Progenitor cell of endocrine pancreas (in vitro differentiated cells): Measurements from ENCODE around the gene DMGDH. TPM values are rescaled to one million over a fixed set of nuclear protein-coding genes. Genes with fewer than 3 reads are reported as not detected.

ENCODE experiments used
- DNase-seq: peaks from one replicate; pipeline ENCODE4 v3.0.0; 2021; ENCODE audit warnings: low spot score; ENCODE audit not compliant: unreplicated experiment
- H3K27ac Mint-ChIP-seq: 2 replicates; pipeline ENCODE4 v1.8.0; 2021; ENCODE audit warnings: mild to moderate bottlenecking, moderate library complexity, mixed read lengths
- H3K27me3 Mint-ChIP-seq: 2 replicates; pipeline ENCODE4 v1.8.0; 2021; ENCODE audit warnings: mixed read lengths
- H3K36me3 Mint-ChIP-seq: 2 replicates; pipeline ENCODE4 v1.8.0; 2022; ENCODE audit warnings: mixed read lengths; ENCODE audit not compliant: insufficient read depth
- H3K4me1 Mint-ChIP-seq: 2 replicates; pipeline ENCODE4 v1.8.0; 2021; ENCODE audit warnings: low read depth, mixed read lengths
- H3K4me3 Mint-ChIP-seq: 2 replicates; pipeline ENCODE4 v1.8.0; 2021; ENCODE audit warnings: low read depth, mild to moderate bottlenecking, moderate library complexity, mixed read lengths
- H3K9me3 Mint-ChIP-seq: 2 replicates; pipeline ENCODE4 v1.8.0; 2021; ENCODE audit warnings: low read depth, mixed read lengths
- CTCF ChIP-seq: fragments of 200-600 bp; sonication (generic); IDR thresholded peaks from one replicate; pipeline ENCODE4 v1.5.0; 2021; ENCODE audit warnings: antibody characterized with exemption, mild to moderate bottlenecking; ENCODE audit not compliant: unreplicated experiment
- long read RNA-seq: library from polyadenylated mRNA; unstranded; transcript quantifications from one replicate; pipeline ENCODE4 v2.0.0, GENCODE V29; 2020
- total RNA-seq: library from RNA; stranded (reverse); gene quantifications from 2 replicates; pipeline ENCODE4 v1.2.1, GENCODE V29; 2021

DMGDH gene
- 0.75 and 0.84 TPM in 2 replicates for total RNA-seq
- long read RNA-seq, partial matches to known transcripts: 0 of 4 reads
- long read RNA-seq, other reads (novel, unspliced or antisense): 3 of 4 reads

GRCh38 chr5:79069488-79070349 is at the start of gene DMGDH, which contains the start of gene BHMT2:
DMGDH (minus strand) TSS chr5:79069674; CDS start chr5:79069620, 54 bp downstream.
BHMT2 (plus strand) TSS chr5:79069767; CDS start chr5:79069783, 16 bp downstream.
- DNase-seq: no peak
- Mint-ChIP-seq H3K27me3 (no peaks in the 10 kb centered on the region), H3K9me3 (peaks cover 9% of the 10 kb centered on the region), H3K4me3 (no peak within 1 kb of the TSS), H3K4me1 (no peaks in the 10 kb centered on the region), H3K36me3 (no peaks in the 10 kb centered on the region), H3K27ac (no peak within 1 kb of the TSS)
- TF ChIP-seq CTCF: no peak

GRCh38 chr5:79112703-79113058 is 43.2 kb upstream of the DMGDH start:
- H3K27ac Mint-ChIP-seq: no peak overlapping the region
- H3K27me3 Mint-ChIP-seq: peaks cover 59% of the 10 kb centered on the region
- no peaks in the 10 kb centered on the region for H3K36me3 Mint-ChIP-seq
- peaks cover 6% of the 10 kb centered on the region for H3K4me1 Mint-ChIP-seq
- H3K4me3 Mint-ChIP-seq: no peak overlapping the region
- DNase-seq: no peak
- no peaks in the 10 kb centered on the region for H3K9me3 Mint-ChIP-seq
- TF ChIP-seq CTCF: no peak

- Mint-ChIP-seq H3K4me1 (peaks cover 7% of the 10 kb centered on the region), H3K36me3 (no peaks in the 10 kb centered on the region), H3K9me3 (no peaks in the 10 kb centered on the region), H3K4me3 (peak overlapping the region; percentile 53), H3K27me3 (peaks cover 59% of the 10 kb centered on the region), H3K27ac (no peak overlapping the region)
- peak; percentile 21 for TF ChIP-seq CTCF
- no peak for DNase-seq
These were observed 42.7 kb upstream of the DMGDH start for GRCh38 chr5:79111960-79112702.

GRCh38 chr5:79111387-79111959 is 42.0 kb upstream of the DMGDH start, which contains the start of gene BHMT:
BHMT (plus strand) TSS chr5:79111809; CDS start chr5:79111886, 77 bp downstream.
- H3K9me3 Mint-ChIP-seq: no peaks in the 10 kb centered on the region
- DNase-seq: no peak
- no peak within 1 kb of the TSS for H3K27ac Mint-ChIP-seq
- H3K27me3 Mint-ChIP-seq: peaks cover 59% of the 10 kb centered on the region
- peaks cover 12% of the 10 kb centered on the region for H3K4me1 Mint-ChIP-seq
- no peaks in the 10 kb centered on the region for H3K36me3 Mint-ChIP-seq
- no peak for TF ChIP-seq CTCF
- peak within 1 kb of the TSS; percentile 53 for H3K4me3 Mint-ChIP-seq
